Testis (tissue), 2 donors: Measurements from ENCODE around the gene BCAS3.

Source experiments
- POLR2A ChIP-seq: fragments of 450-650 bp; IDR thresholded peaks from one replicate; pipeline ENCODE4 v1.6.1; 2017; ENCODE audit warnings: antibody characterized with exemption, mild to moderate bottlenecking, moderate library complexity
- TF ChIP-seq, protein P1 (sequence below), 3 experiments: fragments of 450-650 bp in 2 of 3; fragments of 200-600 bp in 1 of 3; sonication (generic) in 1 of 3; IDR thresholded peaks; one replicate each; pipeline ENCODE4 v1.5.1; 2016 to 2019; ENCODE audit warnings: antibody characterized with exemption in 3 of 3, mild to moderate bottlenecking in 2 of 3, moderate library complexity in 1 of 3

DNA sequence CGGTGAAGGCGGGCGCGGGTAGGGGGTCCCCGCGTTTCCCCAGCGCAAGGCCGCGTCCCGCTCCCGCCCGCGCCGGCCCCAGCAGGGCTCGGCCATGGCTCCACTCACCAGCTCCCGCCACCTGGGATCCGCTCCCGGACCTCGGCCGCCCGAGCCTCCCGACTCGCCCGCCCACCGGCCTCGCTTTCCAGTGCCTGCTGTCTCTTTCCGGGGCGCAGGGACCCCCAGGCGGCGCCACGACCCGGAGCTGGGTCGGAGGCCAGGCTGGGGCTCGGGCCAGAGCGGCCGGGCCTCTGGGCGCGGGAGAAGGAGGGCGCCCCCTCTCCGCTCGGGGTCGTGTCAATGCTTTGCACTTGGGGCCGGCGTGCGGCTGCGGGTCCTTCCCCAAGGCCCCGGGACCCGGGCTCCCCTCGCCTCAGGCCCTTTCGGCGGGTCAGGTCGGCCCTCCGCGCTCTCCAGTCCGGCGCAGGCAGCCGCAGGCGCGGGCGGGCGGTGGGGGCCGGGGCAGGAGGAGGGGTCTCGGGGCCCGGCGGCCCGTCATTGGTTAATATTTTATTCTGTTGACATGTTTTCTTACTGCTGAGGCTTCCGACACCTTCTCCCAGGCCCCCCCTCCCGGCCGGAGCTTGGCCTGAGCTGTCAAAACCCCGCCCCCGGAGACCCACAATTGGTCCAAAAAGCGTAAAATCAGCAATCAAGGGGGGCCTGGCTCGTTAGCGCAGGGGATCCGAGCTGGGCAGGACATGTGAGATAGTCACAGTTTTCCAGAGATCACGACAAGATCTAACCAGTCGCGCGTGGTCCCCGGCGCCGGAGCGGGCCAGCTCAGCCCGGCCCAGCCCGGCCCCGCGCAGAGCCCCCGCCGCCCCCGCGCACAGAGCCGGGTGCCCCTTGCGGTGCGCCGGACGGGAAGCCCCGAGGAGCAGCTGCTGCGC is 721.7 kb downstream of the BCAS3 start, which contains the start of gene TBX2:
- TF ChIP-seq, protein P1, sequence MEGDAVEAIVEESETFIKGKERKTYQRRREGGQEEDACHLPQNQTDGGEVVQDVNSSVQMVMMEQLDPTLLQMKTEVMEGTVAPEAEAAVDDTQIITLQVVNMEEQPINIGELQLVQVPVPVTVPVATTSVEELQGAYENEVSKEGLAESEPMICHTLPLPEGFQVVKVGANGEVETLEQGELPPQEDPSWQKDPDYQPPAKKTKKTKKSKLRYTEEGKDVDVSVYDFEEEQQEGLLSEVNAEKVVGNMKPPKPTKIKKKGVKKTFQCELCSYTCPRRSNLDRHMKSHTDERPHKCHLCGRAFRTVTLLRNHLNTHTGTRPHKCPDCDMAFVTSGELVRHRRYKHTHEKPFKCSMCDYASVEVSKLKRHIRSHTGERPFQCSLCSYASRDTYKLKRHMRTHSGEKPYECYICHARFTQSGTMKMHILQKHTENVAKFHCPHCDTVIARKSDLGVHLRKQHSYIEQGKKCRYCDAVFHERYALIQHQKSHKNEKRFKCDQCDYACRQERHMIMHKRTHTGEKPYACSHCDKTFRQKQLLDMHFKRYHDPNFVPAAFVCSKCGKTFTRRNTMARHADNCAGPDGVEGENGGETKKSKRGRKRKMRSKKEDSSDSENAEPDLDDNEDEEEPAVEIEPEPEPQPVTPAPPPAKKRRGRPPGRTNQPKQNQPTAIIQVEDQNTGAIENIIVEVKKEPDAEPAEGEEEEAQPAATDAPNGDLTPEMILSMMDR (IDR thresholded peaks at IDR 0.05) = no peak
- TF ChIP-seq POLR2A = no peak
